Liver (tissue), 9 donors: ENCODE results near the gene FSD1. TPM values are rescaled to one million over a fixed set of nuclear protein-coding genes. Genes with fewer than 3 reads are reported as not detected.

Experiments used
- DNase-seq: peaks from one replicate; pipeline ENCODE4 v3.0.0-alpha.2; 2017; ENCODE audit warnings: low spot score
- H3K27ac ChIP-seq, 2 donors: one replicate each; pipeline ENCODE4 v1.7.0; 2013; ENCODE audit warnings: inconsistent platforms in 2 of 2, low read length in 2 of 2, control low read depth in 1 of 2, low read depth in 1 of 2, mild to moderate bottlenecking in 1 of 2
- H3K27me3 ChIP-seq, 4 donors: one replicate each; pipeline versions ENCODE4 v1.6.1 to v1.7.0; 2013; ENCODE audit warnings: low read length in 3 of 4, inconsistent platforms in 1 of 4, mild to moderate bottlenecking in 1 of 4, moderate library complexity in 1 of 4; ENCODE audit not compliant: control insufficient read depth in 4 of 4, insufficient read depth in 4 of 4
- H3K36me3 ChIP-seq, 4 donors: one replicate each; pipeline versions ENCODE4 v1.6.1 to v1.7.0; 2013; ENCODE audit warnings: low read length in 3 of 4, mild to moderate bottlenecking in 3 of 4, low read depth in 1 of 4, moderate library complexity in 1 of 4; ENCODE audit not compliant: control insufficient read depth in 4 of 4, insufficient read depth in 3 of 4
- H3K4me1 ChIP-seq, 4 donors: one replicate each; pipeline versions ENCODE4 v1.6.1 to v1.7.0; 2013; ENCODE audit warnings: low read length in 3 of 4, mild to moderate bottlenecking in 3 of 4, moderate library complexity in 1 of 4; ENCODE audit not compliant: control insufficient read depth in 4 of 4, insufficient read depth in 4 of 4
- H3K4me3 ChIP-seq, 3 donors: one replicate each; pipeline versions ENCODE4 v1.6.1 to v1.7.0; 2013; ENCODE audit warnings: low read length in 3 of 3, control low read depth in 1 of 3, low read depth in 1 of 3, mild to moderate bottlenecking in 1 of 3
- H3K9ac ChIP-seq, 2 donors: one replicate each; pipeline ENCODE4 v1.7.0; 2013; ENCODE audit warnings: low read length in 2 of 2, mild to moderate bottlenecking in 2 of 2, moderate library complexity in 2 of 2, control low read depth in 1 of 2, low read depth in 1 of 2
- H3K9me3 ChIP-seq, 4 donors: one replicate each; pipeline versions ENCODE4 v1.6.1 to v1.7.0; 2013; ENCODE audit warnings: low read length in 3 of 4; ENCODE audit not compliant: control insufficient read depth in 4 of 4
- EGR1 ChIP-seq, 2 donors: IDR thresholded peaks; 2 replicates each; pipeline ENCODE4 v1.6.1; 2016 to 2018; ENCODE audit warnings: antibody characterized with exemption in 2 of 2, low read depth in 2 of 2
- FOXA1 ChIP-seq: IDR thresholded peaks from 2 replicates; pipeline ENCODE4 v1.6.1; 2016; ENCODE audit warnings: antibody characterized with exemption
- FOXA2 ChIP-seq: IDR thresholded peaks from 2 replicates; pipeline ENCODE4 v1.6.1; 2016; ENCODE audit warnings: antibody characterized with exemption
- GABPA ChIP-seq, 2 donors: IDR thresholded peaks in 1 of 2; conservative IDR thresholded peaks in 1 of 2; 2 replicates each; pipeline ENCODE4 v1.6.1; 2016; ENCODE audit warnings: antibody characterized with exemption in 2 of 2, mild to moderate bottlenecking in 1 of 2, moderate library complexity in 1 of 2
- HNF4A ChIP-seq, 2 donors: conservative IDR thresholded peaks; 2 replicates each; pipeline ENCODE4 v1.6.1; 2016; ENCODE audit warnings: antibody characterized with exemption in 2 of 2, mild to moderate bottlenecking in 2 of 2
- HNF4G ChIP-seq: IDR thresholded peaks from 2 replicates; pipeline ENCODE4 v1.6.1; 2016; ENCODE audit warnings: antibody characterized with exemption
- JUND ChIP-seq, 2 donors: IDR thresholded peaks; 2 replicates each; pipeline ENCODE4 v1.6.1; 2016; ENCODE audit warnings: antibody characterized with exemption in 2 of 2
- MAX ChIP-seq: IDR thresholded peaks from 2 replicates; pipeline ENCODE4 v1.6.1; 2016; ENCODE audit warnings: antibody characterized with exemption
- NR2F2 ChIP-seq: IDR thresholded peaks from 2 replicates; pipeline ENCODE4 v1.6.1; 2016; ENCODE audit warnings: antibody characterized with exemption
- RAD21 ChIP-seq, 2 donors: IDR thresholded peaks; 2 replicates each; pipeline ENCODE4 v1.6.1; 2016; ENCODE audit warnings: antibody characterized with exemption in 2 of 2, mild to moderate bottlenecking in 2 of 2
- RXRA ChIP-seq, 2 donors: IDR thresholded peaks; 2 replicates each; pipeline ENCODE4 v1.6.1; 2017 to 2018; ENCODE audit warnings: antibody characterized with exemption in 2 of 2, mild to moderate bottlenecking in 1 of 2
- SP1 ChIP-seq: IDR thresholded peaks from 2 replicates; pipeline ENCODE4 v1.6.1; 2018; ENCODE audit warnings: antibody characterized with exemption, mild to moderate bottlenecking
- TAF1 ChIP-seq: conservative IDR thresholded peaks from 2 replicates; pipeline ENCODE4 v1.6.1; 2016; ENCODE audit warnings: antibody characterized with exemption, mild to moderate bottlenecking
- YY1 ChIP-seq: IDR thresholded peaks from 2 replicates; pipeline ENCODE4 v1.6.1; 2016; ENCODE audit warnings: antibody characterized with exemption, mild to moderate bottlenecking
- ZBTB33 ChIP-seq: IDR thresholded peaks from 2 replicates; pipeline ENCODE4 v1.6.1; 2016; ENCODE audit warnings: antibody characterized with exemption
- WGBS: extraction: QIAGEN DNeasy Blood & Tissue Kit; methylation state at CpG from one replicate; pipeline ENCODE4 v1.1.7; 2013; 5-methylcytosine and 5-hydroxymethylcytosine counted together
- polyA plus RNA-seq, 2 donors: library from polyadenylated mRNA; stranded (reverse) in 1 of 2; unstranded in 1 of 2; fragments of 200-250 nt in 1 of 2; fragments of >200 nt in 1 of 2; fragmentation: Nextera tagmentation in 1 of 2; extraction: Ambion mirVana in 1 of 2; gene quantifications; one replicate each; pipeline versions ENCODE4 v1.2.1 to v1.2.3, GENCODE V29; 2013 to 2015
- total RNA-seq, 2 donors: library from RNA; depleted of rRNA; stranded (reverse); fragments of >200 nt; gene quantifications; one replicate each; pipeline ENCODE4 v1.2.3, GENCODE V29; 2014
- TF ChIP-seq, protein P1 (sequence below): IDR thresholded peaks from 2 replicates; pipeline ENCODE4 v1.6.1; 2016; ENCODE audit warnings: antibody characterized with exemption, mild to moderate bottlenecking
- TF ChIP-seq, protein P2 (sequence below): fragments of 150-350 bp; IDR thresholded peaks from 2 replicates; pipeline ENCODE4 v1.5.1; 2017; ENCODE audit warnings: improper control_type of control experiment, low read depth, low read length; ENCODE audit not compliant: missing input control
- TF ChIP-seq, protein P3 (sequence below): IDR thresholded peaks from 2 replicates; pipeline ENCODE4 v1.6.1; 2016; ENCODE audit warnings: antibody characterized with exemption
- donor health status: healthy.
- donor health status: healthy.
- donor health status: healthy.
- donor health status: healthy.
- donor health status: healthy.

FSD1 gene
- total and polyA plus RNA-seq, 4 donors, result 0.05 to 0.92 (median 0.19) TPM; not detected in 1

DNA sequence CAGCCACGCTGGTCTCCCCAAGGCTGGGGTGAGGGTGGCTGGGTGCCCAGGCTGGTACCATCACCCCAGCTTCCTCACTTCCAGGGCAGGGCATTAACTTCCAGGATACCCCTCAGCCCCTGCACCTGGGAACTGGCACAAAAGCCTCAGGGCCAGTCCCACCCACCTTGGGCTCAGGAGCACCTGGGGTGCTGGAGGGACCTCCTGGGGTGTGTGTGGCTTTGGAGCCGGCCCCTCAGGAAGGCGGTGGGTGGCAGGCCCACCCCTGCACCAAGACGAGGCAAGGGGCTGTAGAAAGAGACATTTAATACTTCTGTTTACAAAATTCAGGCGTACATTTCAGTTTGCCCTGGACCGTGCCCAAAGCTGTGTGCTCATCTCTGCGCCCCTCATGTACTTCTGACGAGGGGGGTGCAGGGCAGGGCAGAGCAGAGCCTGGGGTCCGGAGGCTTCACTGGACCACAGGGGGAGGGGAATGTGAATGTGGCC, 55.7 kb downstream of the FSD1 start:
- 69% methylated on average over 9 of the region's 9 CpGs for whole genome bisulfite sequencing
- no peaks in the 10 kb centered on the region for H3K27me3 ChIP-seq
- peaks cover 4 to 58% (median 29%) of the 10 kb centered on the region in 4 donors for H3K36me3 ChIP-seq
- no peaks in the 10 kb centered on the region for H3K9me3 ChIP-seq
- TF ChIP-seq, protein P1, sequence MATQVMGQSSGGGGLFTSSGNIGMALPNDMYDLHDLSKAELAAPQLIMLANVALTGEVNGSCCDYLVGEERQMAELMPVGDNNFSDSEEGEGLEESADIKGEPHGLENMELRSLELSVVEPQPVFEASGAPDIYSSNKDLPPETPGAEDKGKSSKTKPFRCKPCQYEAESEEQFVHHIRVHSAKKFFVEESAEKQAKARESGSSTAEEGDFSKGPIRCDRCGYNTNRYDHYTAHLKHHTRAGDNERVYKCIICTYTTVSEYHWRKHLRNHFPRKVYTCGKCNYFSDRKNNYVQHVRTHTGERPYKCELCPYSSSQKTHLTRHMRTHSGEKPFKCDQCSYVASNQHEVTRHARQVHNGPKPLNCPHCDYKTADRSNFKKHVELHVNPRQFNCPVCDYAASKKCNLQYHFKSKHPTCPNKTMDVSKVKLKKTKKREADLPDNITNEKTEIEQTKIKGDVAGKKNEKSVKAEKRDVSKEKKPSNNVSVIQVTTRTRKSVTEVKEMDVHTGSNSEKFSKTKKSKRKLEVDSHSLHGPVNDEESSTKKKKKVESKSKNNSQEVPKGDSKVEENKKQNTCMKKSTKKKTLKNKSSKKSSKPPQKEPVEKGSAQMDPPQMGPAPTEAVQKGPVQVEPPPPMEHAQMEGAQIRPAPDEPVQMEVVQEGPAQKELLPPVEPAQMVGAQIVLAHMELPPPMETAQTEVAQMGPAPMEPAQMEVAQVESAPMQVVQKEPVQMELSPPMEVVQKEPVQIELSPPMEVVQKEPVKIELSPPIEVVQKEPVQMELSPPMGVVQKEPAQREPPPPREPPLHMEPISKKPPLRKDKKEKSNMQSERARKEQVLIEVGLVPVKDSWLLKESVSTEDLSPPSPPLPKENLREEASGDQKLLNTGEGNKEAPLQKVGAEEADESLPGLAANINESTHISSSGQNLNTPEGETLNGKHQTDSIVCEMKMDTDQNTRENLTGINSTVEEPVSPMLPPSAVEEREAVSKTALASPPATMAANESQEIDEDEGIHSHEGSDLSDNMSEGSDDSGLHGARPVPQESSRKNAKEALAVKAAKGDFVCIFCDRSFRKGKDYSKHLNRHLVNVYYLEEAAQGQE, result no peak
- TF ChIP-seq TAF1 (no peak), HNF4A (conservative IDR thresholded peaks at IDR 0.05) (no peak), YY1 (no peak), JUND (IDR thresholded peaks at IDR 0.05) (no peak), RAD21 (IDR thresholded peaks at IDR 0.05) (no peak), NR2F2 (no peak), GABPA (IDR thresholded peaks at IDR 0.05 in 1 of 2, conservative IDR thresholded peaks at IDR 0.05 in 1 of 2) (no peak), HNF4G (no peak), FOXA2 (no peak), SP1 (no peak), RXRA (IDR thresholded peaks at IDR 0.05) (no peak), MAX (no peak), ZBTB33 (no peak), FOXA1 (no peak), EGR1 (IDR thresholded peaks at IDR 0.05; ENCODE audit: low read depth in 2 of 2) (no peak)
- TF ChIP-seq, protein P2, sequence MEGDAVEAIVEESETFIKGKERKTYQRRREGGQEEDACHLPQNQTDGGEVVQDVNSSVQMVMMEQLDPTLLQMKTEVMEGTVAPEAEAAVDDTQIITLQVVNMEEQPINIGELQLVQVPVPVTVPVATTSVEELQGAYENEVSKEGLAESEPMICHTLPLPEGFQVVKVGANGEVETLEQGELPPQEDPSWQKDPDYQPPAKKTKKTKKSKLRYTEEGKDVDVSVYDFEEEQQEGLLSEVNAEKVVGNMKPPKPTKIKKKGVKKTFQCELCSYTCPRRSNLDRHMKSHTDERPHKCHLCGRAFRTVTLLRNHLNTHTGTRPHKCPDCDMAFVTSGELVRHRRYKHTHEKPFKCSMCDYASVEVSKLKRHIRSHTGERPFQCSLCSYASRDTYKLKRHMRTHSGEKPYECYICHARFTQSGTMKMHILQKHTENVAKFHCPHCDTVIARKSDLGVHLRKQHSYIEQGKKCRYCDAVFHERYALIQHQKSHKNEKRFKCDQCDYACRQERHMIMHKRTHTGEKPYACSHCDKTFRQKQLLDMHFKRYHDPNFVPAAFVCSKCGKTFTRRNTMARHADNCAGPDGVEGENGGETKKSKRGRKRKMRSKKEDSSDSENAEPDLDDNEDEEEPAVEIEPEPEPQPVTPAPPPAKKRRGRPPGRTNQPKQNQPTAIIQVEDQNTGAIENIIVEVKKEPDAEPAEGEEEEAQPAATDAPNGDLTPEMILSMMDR, result no peak
- TF ChIP-seq, protein P3, sequence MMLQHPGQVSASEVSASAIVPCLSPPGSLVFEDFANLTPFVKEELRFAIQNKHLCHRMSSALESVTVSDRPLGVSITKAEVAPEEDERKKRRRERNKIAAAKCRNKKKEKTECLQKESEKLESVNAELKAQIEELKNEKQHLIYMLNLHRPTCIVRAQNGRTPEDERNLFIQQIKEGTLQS, result no peak
- H3K4me1 ChIP-seq, result peaks cover 0 to 4% (median 0%) of the 10 kb centered on the region in 4 donors
- no peak overlapping the region for H3K4me3 ChIP-seq
- no peak overlapping the region for H3K27ac ChIP-seq
- no peak overlapping the region for H3K9ac ChIP-seq
- DNase-seq, result no peak
